Central memory CD8-positive, alpha-beta T cell (primary cell): ENCODE measurements around the gene SGK1.

Experiments used
- ATAC-seq: fragments of 150-1000 bp; cut with Tn5 transposase; replicated peaks from 2 replicates; pipeline ENCODE4 v1.10.0; 2022; ENCODE audit warnings: mild to moderate bottlenecking, moderate FRiP score, moderate number of reproducible peaks; ENCODE audit not compliant: poor library complexity, severe bottlenecking; ENCODE audit errors: extremely low read depth
- DNase-seq, 2 donors: peaks; one replicate each; pipeline ENCODE4 v3.0.0; 2021; ENCODE audit warnings: low spot score in 2 of 2
- H3K27ac Mint-ChIP-seq: one replicate; pipeline ENCODE4 v1.8.0; 2022; ENCODE audit warnings: low read depth, mild to moderate bottlenecking, moderate library complexity, mixed read lengths
- H3K27me3 Mint-ChIP-seq: one replicate; pipeline ENCODE4 v1.8.0; 2022; ENCODE audit warnings: mixed read lengths
- H3K36me3 Mint-ChIP-seq: one replicate; pipeline ENCODE4 v1.8.0; 2022; ENCODE audit warnings: mild to moderate bottlenecking, moderate library complexity, mixed read lengths; ENCODE audit not compliant: insufficient read depth
- H3K4me1 Mint-ChIP-seq: one replicate; pipeline ENCODE4 v1.8.0; 2022; ENCODE audit warnings: mixed read lengths
- H3K4me3 Mint-ChIP-seq: one replicate; pipeline ENCODE4 v1.8.0; 2022; ENCODE audit warnings: mild to moderate bottlenecking, moderate library complexity, mixed read lengths
- H3K9me3 Mint-ChIP-seq: one replicate; pipeline ENCODE4 v1.8.0; 2022; ENCODE audit warnings: mixed read lengths

SGK1 gene

GRCh38 chr6:134119486-134119885 lies 198.4 kb downstream of the SGK1 start:
- no peak overlapping the region for H3K4me3 Mint-ChIP-seq
- H3K27me3 Mint-ChIP-seq = peaks cover 15% of the 10 kb centered on the region
- ATAC-seq (no peak), DNase-seq (no peak)
- H3K27ac Mint-ChIP-seq = no peak overlapping the region
- no peaks in the 10 kb centered on the region for H3K9me3 Mint-ChIP-seq
- no peaks in the 10 kb centered on the region for H3K36me3 Mint-ChIP-seq
- no peaks in the 10 kb centered on the region for H3K4me1 Mint-ChIP-seq
